ENCODE measurements around the gene GPR150.

The GPR150 gene

GRCh38 chr5:95652849-95653248 lies 33.0 kb downstream of the GPR150 start:
- no peak for DNase-seq

- DNase-seq: no peak
Measured at GRCh38 chr5:95654196-95654595, 34.3 kb downstream of the GPR150 start.

GRCh38 chr5:95655575-95655974 lies 35.7 kb downstream of the GPR150 start:
- no peak for DNase-seq

GRCh38 chr5:95660060-95660459 lies 40.2 kb downstream of the GPR150 start:
- DNase-seq: no peak

GRCh38 chr5:95662946-95663345 lies 43.1 kb downstream of the GPR150 start:
- DNase-seq: no peak

- peak in 1 of 5 experiments; percentile 40 for DNase-seq
Measured at GRCh38 chr5:95664204-95664786, 44.4 kb downstream of the GPR150 start.

GRCh38 chr5:95667061-95667618 lies 47.3 kb downstream of the GPR150 start:
- DNase-seq: no peak

GRCh38 chr5:95667678-95668077 lies 47.8 kb downstream of the GPR150 start:
- no peak for DNase-seq

GRCh38 chr5:95668216-95668615 lies 48.3 kb downstream of the GPR150 start:
- no peak for DNase-seq

GRCh38 chr5:95668728-95669127 lies 48.8 kb downstream of the GPR150 start:
- DNase-seq: no peak

- DNase-seq: no peak
Measured at GRCh38 chr5:95669540-95669939, 49.7 kb downstream of the GPR150 start.

GRCh38 chr5:95669985-95670384 lies 50.1 kb downstream of the GPR150 start:
- no peak for DNase-seq

GRCh38 chr5:95670568-95670967 lies 50.7 kb downstream of the GPR150 start:
- DNase-seq: no peak

All from T-helper 2 cell (primary cell).